ENCODE measurements around the gene CMKLR1.

Gene CMKLR1

GRCh38 chr12:108367436-108367835 lies 28.3 kb upstream of the CMKLR1 start:
- TF ChIP-seq EZH2 (IDR thresholded peaks at IDR 0.05): no peak
- no peak for TF ChIP-seq FOXP2 (optimal IDR thresholded peaks at IDR 0.05; ENCODE audit: control extremely low read depth, extremely low read length, insufficient read depth)
- no peak for TF ChIP-seq POLR2AphosphoS5 (IDR thresholded peaks at IDR 0.05; ENCODE audit: borderline replicate concordance, low read depth, low read length)
- no peak for DNase-seq (ENCODE audit: low read depth, low spot score)
- H3K36me3 ChIP-seq (ENCODE audit: insufficient read depth, low read length): no peaks in the 10 kb centered on the region

DNA sequence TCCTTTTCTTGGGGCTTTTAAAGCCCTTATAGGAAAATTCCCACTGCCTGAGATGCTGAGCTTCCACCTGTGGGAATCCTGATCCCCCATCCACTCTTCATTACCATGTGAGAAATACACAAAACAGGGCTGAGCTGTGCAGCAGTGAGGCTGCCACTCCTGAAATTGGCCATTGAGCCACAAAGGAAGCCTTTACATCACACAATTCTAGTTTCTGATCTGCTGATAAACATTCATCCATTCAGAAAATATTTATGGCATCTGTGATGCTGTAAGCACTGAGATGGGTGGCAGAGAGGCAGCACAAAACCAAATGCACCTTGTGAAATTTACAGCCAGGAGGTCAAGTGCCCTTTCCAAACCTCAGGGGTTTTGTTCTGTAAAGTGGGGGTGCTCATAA lies 26.2 kb upstream of the CMKLR1 start:
- Histone ChIP-seq H3K36me3 (ENCODE audit: insufficient read depth, low read length) (no peaks in the 10 kb centered on the region), H3K9me3 (ENCODE audit: low read depth, low read length) (no peaks in the 10 kb centered on the region), H3K27ac (no peak overlapping the region), H3K9ac (ENCODE audit: insufficient read length) (no peak overlapping the region), H3K4me3 (no peak overlapping the region)
- DNase-seq (ENCODE audit: low read depth, low spot score): no peak
- TF ChIP-seq POLR2AphosphoS5 (IDR thresholded peaks at IDR 0.05; ENCODE audit: borderline replicate concordance, low read depth, low read length) (no peak), EZH2 (IDR thresholded peaks at IDR 0.05) (no peak), FOXP2 (optimal IDR thresholded peaks at IDR 0.05; ENCODE audit: control extremely low read depth, extremely low read length, insufficient read depth) (no peak)

More at GRCh38 chr12:108367436-108367835, 28.3 kb upstream of the CMKLR1 start:
- Histone ChIP-seq H3K4me3 (no peak overlapping the region), H3K27ac (no peak overlapping the region), H3K9ac (ENCODE audit: insufficient read length) (no peak overlapping the region), H3K9me3 (ENCODE audit: low read depth, low read length) (no peaks in the 10 kb centered on the region)

GRCh38 chr12:108364879-108365278 lies 25.8 kb upstream of the CMKLR1 start:
- no peak overlapping the region for H3K4me3 ChIP-seq
- no peaks in the 10 kb centered on the region for H3K36me3 ChIP-seq (ENCODE audit: insufficient read depth, low read length)
- H3K9ac ChIP-seq (ENCODE audit: insufficient read length): no peak overlapping the region
- TF ChIP-seq POLR2AphosphoS5 (IDR thresholded peaks at IDR 0.05; ENCODE audit: borderline replicate concordance, low read depth, low read length) (no peak), FOXP2 (optimal IDR thresholded peaks at IDR 0.05; ENCODE audit: control extremely low read depth, extremely low read length, insufficient read depth) (no peak), EZH2 (IDR thresholded peaks at IDR 0.05) (no peak)
- no peak for DNase-seq (ENCODE audit: low read depth, low spot score)
- H3K27ac ChIP-seq: no peak overlapping the region
- H3K9me3 ChIP-seq (ENCODE audit: low read depth, low read length): no peaks in the 10 kb centered on the region

DNA sequence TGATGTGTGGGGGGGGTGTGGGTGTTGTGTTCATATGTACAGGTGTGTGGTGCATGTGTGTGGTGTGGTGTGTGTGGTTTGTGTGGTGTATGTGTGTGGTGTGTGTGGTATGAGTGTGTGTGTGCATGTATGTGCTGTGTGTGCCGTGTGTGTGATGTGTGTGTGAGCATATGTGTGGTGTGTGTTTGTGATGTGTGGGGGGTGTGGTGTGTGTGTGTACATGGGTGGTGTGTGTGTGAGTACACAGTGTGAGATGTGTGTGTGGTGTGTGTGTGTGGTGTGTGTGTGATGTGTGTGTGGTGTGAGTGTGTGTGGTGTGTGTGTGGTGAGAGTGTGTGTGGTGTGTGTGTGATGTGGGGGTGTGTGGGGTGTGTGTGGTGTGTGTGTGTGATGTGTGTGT lies 24.5 kb upstream of the CMKLR1 start:
- Histone ChIP-seq H3K36me3 (ENCODE audit: insufficient read depth, low read length) (no peaks in the 10 kb centered on the region), H3K27ac (no peak overlapping the region), H3K4me3 (no peak overlapping the region), H3K9me3 (ENCODE audit: low read depth, low read length) (no peaks in the 10 kb centered on the region), H3K9ac (ENCODE audit: insufficient read length) (no peak overlapping the region)
- no peak for TF ChIP-seq EZH2 (IDR thresholded peaks at IDR 0.05)
- TF ChIP-seq POLR2AphosphoS5 (IDR thresholded peaks at IDR 0.05; ENCODE audit: borderline replicate concordance, low read depth, low read length): no peak
- no peak for TF ChIP-seq FOXP2 (optimal IDR thresholded peaks at IDR 0.05; ENCODE audit: control extremely low read depth, extremely low read length, insufficient read depth)
- DNase-seq (ENCODE audit: low read depth, low spot score): no peak

GRCh38 chr12:108363165-108363564 lies 24.1 kb upstream of the CMKLR1 start:
- H3K4me3 ChIP-seq: no peak overlapping the region
- TF ChIP-seq FOXP2 (optimal IDR thresholded peaks at IDR 0.05; ENCODE audit: control extremely low read depth, extremely low read length, insufficient read depth) (no peak), EZH2 (IDR thresholded peaks at IDR 0.05) (no peak), POLR2AphosphoS5 (IDR thresholded peaks at IDR 0.05; ENCODE audit: borderline replicate concordance, low read depth, low read length) (no peak)
- no peak overlapping the region for H3K9ac ChIP-seq (ENCODE audit: insufficient read length)

GRCh38 chr12:108361606-108362005 lies 22.5 kb upstream of the CMKLR1 start:
- H3K9me3 ChIP-seq (ENCODE audit: low read depth, low read length): no peaks in the 10 kb centered on the region
- H3K27ac ChIP-seq: no peak overlapping the region

More at GRCh38 chr12:108363165-108363564, 24.1 kb upstream of the CMKLR1 start:
- Histone ChIP-seq H3K27ac (no peak overlapping the region), H3K36me3 (ENCODE audit: insufficient read depth, low read length) (no peaks in the 10 kb centered on the region), H3K9me3 (ENCODE audit: low read depth, low read length) (no peaks in the 10 kb centered on the region)
- no peak for DNase-seq (ENCODE audit: low read depth, low spot score)

DNA sequence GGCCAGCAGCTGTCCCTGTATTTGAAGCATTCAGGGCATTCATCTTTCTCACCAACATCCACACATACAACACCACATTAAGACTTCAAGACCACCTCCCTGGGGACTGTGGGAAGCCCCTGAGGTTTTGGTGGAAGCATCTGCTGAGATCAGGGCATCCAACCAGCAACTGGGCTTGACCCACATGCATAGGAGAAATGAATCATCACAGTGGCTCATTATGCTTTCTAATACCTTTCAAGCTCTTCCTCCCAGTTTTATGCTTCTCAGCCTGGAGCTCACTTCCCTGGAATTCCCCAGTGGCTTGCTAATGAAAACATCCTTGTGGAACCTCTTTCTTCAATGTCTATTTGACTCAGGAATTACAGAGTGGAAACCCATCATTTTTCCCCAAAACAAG lies 21.4 kb upstream of the CMKLR1 start:
- Histone ChIP-seq H3K9ac (ENCODE audit: insufficient read length) (no peak overlapping the region), H3K27ac (no peak overlapping the region), H3K36me3 (ENCODE audit: insufficient read depth, low read length) (no peaks in the 10 kb centered on the region), H3K4me3 (no peak overlapping the region), H3K9me3 (ENCODE audit: low read depth, low read length) (no peaks in the 10 kb centered on the region)
- TF ChIP-seq EZH2 (IDR thresholded peaks at IDR 0.05) (no peak), FOXP2 (optimal IDR thresholded peaks at IDR 0.05; ENCODE audit: control extremely low read depth, extremely low read length, insufficient read depth) (no peak), POLR2AphosphoS5 (IDR thresholded peaks at IDR 0.05; ENCODE audit: borderline replicate concordance, low read depth, low read length) (no peak)
- DNase-seq (ENCODE audit: low read depth, low spot score): no peak

More at GRCh38 chr12:108361606-108362005, 22.5 kb upstream of the CMKLR1 start:
- no peak overlapping the region for H3K9ac ChIP-seq (ENCODE audit: insufficient read length)
- no peak overlapping the region for H3K4me3 ChIP-seq
- H3K36me3 ChIP-seq (ENCODE audit: insufficient read depth, low read length): no peaks in the 10 kb centered on the region
- no peak for DNase-seq (ENCODE audit: low read depth, low spot score)
- no peak for TF ChIP-seq EZH2 (IDR thresholded peaks at IDR 0.05)
- TF ChIP-seq POLR2AphosphoS5 (IDR thresholded peaks at IDR 0.05; ENCODE audit: borderline replicate concordance, low read depth, low read length): no peak
- TF ChIP-seq FOXP2 (optimal IDR thresholded peaks at IDR 0.05; ENCODE audit: control extremely low read depth, extremely low read length, insufficient read depth): no peak

DNA sequence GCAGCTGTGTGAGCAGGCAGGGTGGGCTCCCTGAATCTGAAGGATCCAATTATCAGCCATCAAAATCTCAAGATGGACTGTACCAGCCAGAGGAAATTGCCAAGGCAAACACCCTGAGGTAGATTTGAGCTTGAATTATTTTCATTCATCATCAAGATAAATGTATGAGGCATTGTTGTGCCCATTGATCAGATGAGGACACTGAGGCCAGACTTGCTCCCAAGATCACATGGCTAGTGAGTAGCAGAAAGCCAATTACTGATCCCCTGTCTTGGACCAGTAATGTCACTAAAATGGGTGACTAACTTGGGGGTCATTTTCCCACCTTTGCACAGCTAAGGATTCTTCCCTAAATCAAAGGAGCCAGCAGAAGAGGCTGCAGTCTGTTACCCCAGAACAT lies 20.9 kb upstream of the CMKLR1 start:
- Histone ChIP-seq H3K9me3 (ENCODE audit: low read depth, low read length) (no peaks in the 10 kb centered on the region), H3K9ac (ENCODE audit: insufficient read length) (no peak overlapping the region), H3K4me3 (no peak overlapping the region), H3K36me3 (ENCODE audit: insufficient read depth, low read length) (no peaks in the 10 kb centered on the region), H3K27ac (no peak overlapping the region)
- DNase-seq (ENCODE audit: low read depth, low spot score): no peak
- TF ChIP-seq EZH2 (IDR thresholded peaks at IDR 0.05): no peak
- no peak for TF ChIP-seq FOXP2 (optimal IDR thresholded peaks at IDR 0.05; ENCODE audit: control extremely low read depth, extremely low read length, insufficient read depth)
- no peak for TF ChIP-seq POLR2AphosphoS5 (IDR thresholded peaks at IDR 0.05; ENCODE audit: borderline replicate concordance, low read depth, low read length)

DNA sequence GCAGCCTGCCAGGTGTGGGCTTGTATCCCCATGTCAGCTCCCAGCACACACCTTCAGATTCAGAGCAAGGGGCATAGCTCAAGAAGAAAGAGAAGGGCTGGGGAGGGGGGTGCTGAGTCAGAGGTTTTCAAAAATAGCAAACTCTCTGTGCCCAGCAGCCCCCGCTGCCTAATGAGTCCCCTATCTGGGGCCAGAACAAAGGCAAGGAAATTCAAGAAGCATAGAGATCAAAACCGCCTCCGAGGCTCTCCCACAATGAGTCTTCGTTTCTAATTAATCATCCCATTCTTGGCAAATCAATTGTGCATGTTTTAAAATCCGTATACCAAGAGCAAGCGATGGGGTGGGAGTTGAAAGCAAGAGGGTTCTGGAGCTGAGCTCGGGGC lies 19.5 kb upstream of the CMKLR1 start:
- H3K9ac ChIP-seq (ENCODE audit: insufficient read length): no peak overlapping the region
- TF ChIP-seq POLR2AphosphoS5 (IDR thresholded peaks at IDR 0.05; ENCODE audit: borderline replicate concordance, low read depth, low read length): no peak
- no peak for TF ChIP-seq EZH2 (IDR thresholded peaks at IDR 0.05)
- no peak for TF ChIP-seq FOXP2 (optimal IDR thresholded peaks at IDR 0.05; ENCODE audit: control extremely low read depth, extremely low read length, insufficient read depth)
- DNase-seq (ENCODE audit: low read depth, low spot score): no peak
- H3K9me3 ChIP-seq (ENCODE audit: low read depth, low read length): no peaks in the 10 kb centered on the region
- H3K4me3 ChIP-seq: no peak overlapping the region
- no peaks in the 10 kb centered on the region for H3K36me3 ChIP-seq (ENCODE audit: insufficient read depth, low read length)
- no peak overlapping the region for H3K27ac ChIP-seq

All from SK-N-MC (cell line).